HG03064 (cell line): ENCODE data around the gene AUTS2.

Experiments used
- ATAC-seq: cut with Tn5 transposase; IDR thresholded peaks from one replicate; pipeline ENCODE4 v1.9.1; 2021; ENCODE audit warnings: low read depth; ENCODE audit not compliant: unreplicated experiment

AUTS2 gene

GRCh38 chr7:69751026-69751425, 152.8 kb downstream of the AUTS2 start:
- no peak for ATAC-seq

GRCh38 chr7:69753981-69754380, 155.7 kb downstream of the AUTS2 start:
- no peak for ATAC-seq

- ATAC-seq = no peak
Measured at GRCh38 chr7:69754476-69754875, 156.2 kb downstream of the AUTS2 start.

GRCh38 chr7:69756235-69756634, 158.0 kb downstream of the AUTS2 start:
- ATAC-seq = no peak

GRCh38 chr7:69757528-69757927, 159.3 kb downstream of the AUTS2 start:
- ATAC-seq = no peak

- no peak for ATAC-seq
Measured at GRCh38 chr7:69757981-69758430, 159.7 kb downstream of the AUTS2 start.

GRCh38 chr7:69759373-69759772, 161.1 kb downstream of the AUTS2 start:
- no peak for ATAC-seq

- no peak for ATAC-seq
Measured at GRCh38 chr7:69761290-69761922, 163.1 kb downstream of the AUTS2 start.

- ATAC-seq = peak; percentile 54
Measured at GRCh38 chr7:69762821-69763352, 164.6 kb downstream of the AUTS2 start.

- no peak for ATAC-seq
Measured at GRCh38 chr7:69763513-69763912, 165.2 kb downstream of the AUTS2 start.

GRCh38 chr7:69764147-69764546, 165.9 kb downstream of the AUTS2 start:
- no peak for ATAC-seq

- no peak for ATAC-seq
Measured at GRCh38 chr7:69764681-69765080, 166.4 kb downstream of the AUTS2 start.

- ATAC-seq = no peak
Measured at GRCh38 chr7:69765879-69766278, 167.6 kb downstream of the AUTS2 start.

GRCh38 chr7:69768986-69769595, 170.8 kb downstream of the AUTS2 start:
- ATAC-seq = no peak

- no peak for ATAC-seq
Measured at GRCh38 chr7:69769826-69770225, 171.6 kb downstream of the AUTS2 start.

- ATAC-seq = no peak
Measured at GRCh38 chr7:69770613-69771012, 172.3 kb downstream of the AUTS2 start.

- no peak for ATAC-seq
Measured at GRCh38 chr7:69772718-69773436, 174.6 kb downstream of the AUTS2 start.

- no peak for ATAC-seq
Measured at GRCh38 chr7:69773535-69774225, 175.4 kb downstream of the AUTS2 start.

- no peak for ATAC-seq
Measured at GRCh38 chr7:69775231-69775771, 177.0 kb downstream of the AUTS2 start.

GRCh38 chr7:69776611-69777010, 178.3 kb downstream of the AUTS2 start:
- ATAC-seq = no peak

- peak; percentile 63 for ATAC-seq
Measured at GRCh38 chr7:69778138-69778537, 179.9 kb downstream of the AUTS2 start.
